ENCODE results near the gene NPY. TPM values are rescaled to one million over a fixed set of nuclear protein-coding genes. Genes with fewer than 3 reads are reported as not detected.

NPY gene
- total RNA-seq, 4 donors from 2014 or later, result 25.3 to 70.1 (median 30.0) TPM

DNA sequence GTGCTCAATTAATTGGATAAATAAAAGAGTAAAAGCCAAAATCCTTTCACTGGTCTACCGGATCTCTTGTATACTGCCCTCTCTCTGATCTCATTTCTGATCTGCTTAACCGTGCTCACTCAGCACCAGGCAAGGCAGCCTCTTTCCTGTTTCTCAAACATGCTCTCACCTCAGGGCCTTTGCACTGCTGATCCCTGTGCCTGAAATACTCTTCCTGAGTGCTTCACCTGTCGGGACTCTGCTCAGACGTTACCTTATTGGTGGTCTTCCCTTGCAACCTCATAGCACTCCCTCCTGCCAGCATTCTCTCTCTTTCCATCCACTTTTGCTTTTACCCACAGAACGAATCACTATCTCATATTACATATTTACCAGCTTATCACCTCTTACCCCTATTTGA, 55.6 kb downstream of the NPY start:
- H3K36me3 ChIP-seq, result no peaks in the 10 kb centered on the region
- 86% methylated on average over 5 of the region's 5 CpGs for WGBS
- no peak overlapping the region for H3K4me3 ChIP-seq
- no peaks in the 10 kb centered on the region for H3K4me1 ChIP-seq
- no peaks in the 10 kb centered on the region for H3K9me3 ChIP-seq
- H3K27ac ChIP-seq (replicated peaks in 1 of 4), result no peak overlapping the region
- intact Hi-C loops (cut with DNase I), result no loop called here
- peaks cover 0 to 4% (median 0%) of the 10 kb centered on the region in 4 donors for H3K27me3 ChIP-seq
- TF ChIP-seq POLR2AphosphoS5 (IDR thresholded peaks at IDR 0.05) (no peak), EP300 (IDR thresholded peaks at IDR 0.05) (no peak), POLR2A (IDR thresholded peaks at IDR 0.05; ENCODE audit: low read depth) (no peak)
- TF ChIP-seq, protein P1, sequence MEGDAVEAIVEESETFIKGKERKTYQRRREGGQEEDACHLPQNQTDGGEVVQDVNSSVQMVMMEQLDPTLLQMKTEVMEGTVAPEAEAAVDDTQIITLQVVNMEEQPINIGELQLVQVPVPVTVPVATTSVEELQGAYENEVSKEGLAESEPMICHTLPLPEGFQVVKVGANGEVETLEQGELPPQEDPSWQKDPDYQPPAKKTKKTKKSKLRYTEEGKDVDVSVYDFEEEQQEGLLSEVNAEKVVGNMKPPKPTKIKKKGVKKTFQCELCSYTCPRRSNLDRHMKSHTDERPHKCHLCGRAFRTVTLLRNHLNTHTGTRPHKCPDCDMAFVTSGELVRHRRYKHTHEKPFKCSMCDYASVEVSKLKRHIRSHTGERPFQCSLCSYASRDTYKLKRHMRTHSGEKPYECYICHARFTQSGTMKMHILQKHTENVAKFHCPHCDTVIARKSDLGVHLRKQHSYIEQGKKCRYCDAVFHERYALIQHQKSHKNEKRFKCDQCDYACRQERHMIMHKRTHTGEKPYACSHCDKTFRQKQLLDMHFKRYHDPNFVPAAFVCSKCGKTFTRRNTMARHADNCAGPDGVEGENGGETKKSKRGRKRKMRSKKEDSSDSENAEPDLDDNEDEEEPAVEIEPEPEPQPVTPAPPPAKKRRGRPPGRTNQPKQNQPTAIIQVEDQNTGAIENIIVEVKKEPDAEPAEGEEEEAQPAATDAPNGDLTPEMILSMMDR (IDR thresholded peaks at IDR 0.05), result no peak
- no peak for DNase-seq (ENCODE audit: extremely low spot score)

DNA sequence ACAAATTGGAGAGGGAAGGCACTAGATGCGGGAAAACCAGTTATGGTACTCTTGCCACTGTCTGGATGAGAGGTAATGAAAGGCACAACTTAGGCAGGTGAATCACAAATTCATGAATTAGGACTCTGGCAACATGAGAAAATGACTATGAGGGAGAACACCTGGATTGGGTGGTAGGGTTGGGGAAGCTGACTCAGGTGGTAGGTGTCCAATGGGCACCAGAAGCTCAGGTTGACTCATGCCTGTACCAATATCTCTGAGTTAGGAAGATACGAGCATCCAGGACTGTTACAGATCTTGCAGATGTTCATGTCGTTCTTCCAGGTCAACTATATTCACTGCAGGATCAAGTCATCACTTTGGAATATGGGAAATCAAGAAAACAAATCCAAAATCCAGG, 56.7 kb downstream of the NPY start:
- intact Hi-C loops (cut with DNase I), result no loop called here
- H3K27ac ChIP-seq (replicated peaks in 1 of 4), result no peak overlapping the region
- no peak overlapping the region for H3K4me3 ChIP-seq
- no peaks in the 10 kb centered on the region for H3K4me1 ChIP-seq
- 88% methylated on average over 3 of the region's 3 CpGs for WGBS
- H3K27me3 ChIP-seq, result peaks cover 0 to 4% (median 0%) of the 10 kb centered on the region in 4 donors
- no peak for DNase-seq (ENCODE audit: extremely low spot score)
- no peaks in the 10 kb centered on the region for H3K36me3 ChIP-seq
- no peak for TF ChIP-seq POLR2A (IDR thresholded peaks at IDR 0.05; ENCODE audit: low read depth)
- TF ChIP-seq, protein P1 (IDR thresholded peaks at IDR 0.05), result no peak
- H3K9me3 ChIP-seq, result no peaks in the 10 kb centered on the region
